Esophagus muscularis mucosa (tissue), 4 donors: ENCODE measurements around the gene SERPINA12. TPM values are rescaled to one million over a fixed set of nuclear protein-coding genes. Genes with fewer than 3 reads are reported as not detected.

Experiments
- DNase-seq: peaks from one replicate; pipeline ENCODE4 v3.0.0-alpha.2; 2017; ENCODE audit errors: extremely low spot score
- H3K27ac ChIP-seq, 4 donors: fragments of 200-600 bp; sonication (generic); replicated peaks in 1 of 4; 1 replicate in 3 of 4; 2 replicates in 1 of 4; pipeline ENCODE4 v1.5.1; 2016 to 2019; ENCODE audit warnings: mild to moderate bottlenecking in 1 of 4
- H3K27me3 ChIP-seq, 4 donors: fragments of 200-600 bp; sonication (generic); one replicate each; pipeline versions ENCODE4 v1.5.1 to v1.6.0; 2016 to 2019
- H3K36me3 ChIP-seq, 4 donors: fragments of 200-600 bp; sonication (generic); one replicate each; pipeline ENCODE4 v1.5.1; 2016 to 2019
- H3K4me1 ChIP-seq, 4 donors: fragments of 200-600 bp; sonication (generic); one replicate each; pipeline ENCODE4 v1.5.1; 2016 to 2019
- H3K4me3 ChIP-seq, 4 donors: fragments of 200-600 bp; sonication (generic); 1 replicate in 2 of 4; 2 replicates in 2 of 4; pipeline ENCODE4 v1.5.1; 2016 to 2019; ENCODE audit warnings: mild to moderate bottlenecking in 4 of 4, moderate library complexity in 1 of 4
- H3K9me3 ChIP-seq, 4 donors: fragments of 200-600 bp; sonication (generic); 1 replicate in 3 of 4; 2 replicates in 1 of 4; pipeline ENCODE4 v1.5.1; 2016 to 2019
- EP300 ChIP-seq: sonication (generic); formaldehyde crosslinking; IDR thresholded peaks from one replicate; pipeline ENCODE4 v1.6.1; 2017; ENCODE audit warnings: antibody characterized with exemption
- POLR2A ChIP-seq: fragments of 450-650 bp; IDR thresholded peaks from one replicate; pipeline ENCODE4 v1.6.1; 2017; ENCODE audit warnings: antibody characterized with exemption, moderate library complexity, mild to moderate bottlenecking, low read depth
- POLR2AphosphoS5 ChIP-seq, 2 donors: sonication (generic); formaldehyde crosslinking; IDR thresholded peaks; one replicate each; pipeline ENCODE4 v1.6.1; 2017; ENCODE audit warnings: antibody characterized with exemption in 2 of 2
- WGBS: methylation state at CpG from one replicate; pipeline ENCODE4 v1.1.5; 2018; 5-methylcytosine and 5-hydroxymethylcytosine counted together
- intact Hi-C: fragments of 100-400 bp; cut with DNase I; formaldehyde crosslinking; loops from one replicate; pipeline ENCODE4 v1.15.1; 2023
- total RNA-seq, 4 donors: library from RNA; depleted of rRNA; stranded (reverse); fragments of >200 nt; gene quantifications; one replicate each; pipeline versions ENCODE4 v1.1.0 to v1.2.1, GENCODE V29; 2016
- TF ChIP-seq, protein P1 (sequence below), 3 experiments: fragments of 200-600 bp in 2 of 3; fragments of 450-650 bp in 1 of 3; sonication (generic) in 2 of 3; IDR thresholded peaks; one replicate each; pipeline ENCODE4 v1.5.1; 2017 to 2019; ENCODE audit warnings: antibody characterized with exemption in 3 of 3, mild to moderate bottlenecking in 2 of 3, moderate library complexity in 1 of 3

SERPINA12 gene
- total RNA-seq, 4 donors from 2014 or later, result not detected

DNA sequence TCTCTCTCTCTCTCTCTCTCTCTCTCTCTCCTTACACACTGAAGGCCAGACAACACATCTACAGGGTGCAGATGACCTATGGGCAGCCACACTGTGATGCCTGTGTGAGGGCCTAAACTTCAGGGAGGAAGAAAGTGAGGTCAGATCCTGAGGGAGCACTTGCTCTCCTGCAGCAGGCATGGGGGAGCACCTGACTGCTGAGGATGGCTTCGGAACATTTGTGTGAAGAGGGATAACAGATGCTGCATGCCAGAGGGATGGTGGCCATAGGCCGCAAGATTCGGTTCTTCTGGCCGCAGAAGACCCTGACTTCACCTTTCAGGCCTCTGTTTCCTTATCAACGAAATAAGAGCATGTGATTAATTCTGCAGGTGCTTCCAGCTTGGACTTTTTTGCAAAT, 45.0 kb downstream of the SERPINA12 start:
- no peak overlapping the region for H3K27ac ChIP-seq
- intact Hi-C loops, result no loop called here
- 88% methylated on average over 5 of the region's 5 CpGs for WGBS
- no peak for DNase-seq
- TF ChIP-seq EP300 (no peak), POLR2A (no peak)
- H3K9me3 ChIP-seq, result peaks cover 0 to 15% (median 4%) of the 10 kb centered on the region in 4 donors
- no peaks in the 10 kb centered on the region for H3K4me1 ChIP-seq
- H3K36me3 ChIP-seq, result no peaks in the 10 kb centered on the region
- no peak overlapping the region for H3K4me3 ChIP-seq
- peaks cover 0 to 4% (median 0%) of the 10 kb centered on the region in 4 donors for H3K27me3 ChIP-seq

- DNase-seq, result no peak
- Histone ChIP-seq H3K36me3 (no peaks in the 10 kb centered on the region), H3K27ac (no peak overlapping the region), H3K9me3 (peaks cover 0 to 23% (median 6%) of the 10 kb centered on the region in 4 donors), H3K27me3 (peaks cover 0 to 4% (median 0%) of the 10 kb centered on the region in 4 donors), H3K4me1 (no peaks in the 10 kb centered on the region), H3K4me3 (no peak overlapping the region)
- WGBS, result 84% methylated on average over 7 of the region's 7 CpGs
- TF ChIP-seq POLR2A, result no peak
- no peak for TF ChIP-seq POLR2AphosphoS5 (IDR thresholded peaks at IDR 0.05)
- TF ChIP-seq EP300, result no peak
- intact Hi-C loops, result no loop called here
Measured at GRCh38 chr14:94462763-94463572, 46.3 kb downstream of the SERPINA12 start.

DNA sequence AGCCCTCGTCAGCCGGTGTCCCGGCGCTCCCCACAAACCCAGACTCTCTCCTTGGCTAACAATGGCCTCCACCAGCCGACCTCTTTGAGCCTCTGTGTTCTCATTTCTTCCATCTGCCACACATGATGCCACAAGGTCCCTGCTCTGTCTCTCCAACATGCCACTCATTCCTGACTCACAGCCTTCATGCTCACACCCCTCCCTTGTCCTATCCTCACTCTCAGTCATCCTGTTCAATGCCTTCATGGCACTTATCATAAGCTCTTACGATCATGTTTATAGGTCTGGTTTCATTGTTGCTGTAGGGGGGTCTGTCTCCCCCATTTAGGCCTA, 47.1 kb downstream of the SERPINA12 start:
- Histone ChIP-seq H3K9me3 (peaks cover 0 to 25% (median 6%) of the 10 kb centered on the region in 4 donors), H3K27me3 (peaks cover 0 to 4% (median 0%) of the 10 kb centered on the region in 4 donors), H3K27ac (no peak overlapping the region), H3K4me3 (no peak overlapping the region), H3K4me1 (no peaks in the 10 kb centered on the region), H3K36me3 (no peaks in the 10 kb centered on the region)
- DNase-seq, result no peak
- WGBS, result 94% methylated on average over 6 of the region's 6 CpGs
- TF ChIP-seq EP300, result no peak
- no peak for TF ChIP-seq POLR2A
- TF ChIP-seq, protein P1, sequence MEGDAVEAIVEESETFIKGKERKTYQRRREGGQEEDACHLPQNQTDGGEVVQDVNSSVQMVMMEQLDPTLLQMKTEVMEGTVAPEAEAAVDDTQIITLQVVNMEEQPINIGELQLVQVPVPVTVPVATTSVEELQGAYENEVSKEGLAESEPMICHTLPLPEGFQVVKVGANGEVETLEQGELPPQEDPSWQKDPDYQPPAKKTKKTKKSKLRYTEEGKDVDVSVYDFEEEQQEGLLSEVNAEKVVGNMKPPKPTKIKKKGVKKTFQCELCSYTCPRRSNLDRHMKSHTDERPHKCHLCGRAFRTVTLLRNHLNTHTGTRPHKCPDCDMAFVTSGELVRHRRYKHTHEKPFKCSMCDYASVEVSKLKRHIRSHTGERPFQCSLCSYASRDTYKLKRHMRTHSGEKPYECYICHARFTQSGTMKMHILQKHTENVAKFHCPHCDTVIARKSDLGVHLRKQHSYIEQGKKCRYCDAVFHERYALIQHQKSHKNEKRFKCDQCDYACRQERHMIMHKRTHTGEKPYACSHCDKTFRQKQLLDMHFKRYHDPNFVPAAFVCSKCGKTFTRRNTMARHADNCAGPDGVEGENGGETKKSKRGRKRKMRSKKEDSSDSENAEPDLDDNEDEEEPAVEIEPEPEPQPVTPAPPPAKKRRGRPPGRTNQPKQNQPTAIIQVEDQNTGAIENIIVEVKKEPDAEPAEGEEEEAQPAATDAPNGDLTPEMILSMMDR (IDR thresholded peaks at IDR 0.05), result no peak
- no peak for TF ChIP-seq POLR2AphosphoS5 (IDR thresholded peaks at IDR 0.05)
- intact Hi-C loops, result no loop called here

- Histone ChIP-seq H3K27ac (no peak overlapping the region), H3K36me3 (no peaks in the 10 kb centered on the region), H3K27me3 (peaks cover 0 to 4% (median 0%) of the 10 kb centered on the region in 4 donors), H3K4me3 (no peak overlapping the region), H3K9me3 (peaks cover 0 to 29% (median 9%) of the 10 kb centered on the region in 4 donors), H3K4me1 (no peaks in the 10 kb centered on the region)
- TF ChIP-seq EP300 (no peak), POLR2A (no peak), POLR2AphosphoS5 (IDR thresholded peaks at IDR 0.05) (no peak)
- TF ChIP-seq, protein P1 (IDR thresholded peaks at IDR 0.05), result no peak
- 81% methylated on average over 18 of the region's 19 CpGs for WGBS
- no peak for DNase-seq
- intact Hi-C loops, result no loop called here
Measured at GRCh38 chr14:94461526-94462218, 47.6 kb downstream of the SERPINA12 start.

DNA sequence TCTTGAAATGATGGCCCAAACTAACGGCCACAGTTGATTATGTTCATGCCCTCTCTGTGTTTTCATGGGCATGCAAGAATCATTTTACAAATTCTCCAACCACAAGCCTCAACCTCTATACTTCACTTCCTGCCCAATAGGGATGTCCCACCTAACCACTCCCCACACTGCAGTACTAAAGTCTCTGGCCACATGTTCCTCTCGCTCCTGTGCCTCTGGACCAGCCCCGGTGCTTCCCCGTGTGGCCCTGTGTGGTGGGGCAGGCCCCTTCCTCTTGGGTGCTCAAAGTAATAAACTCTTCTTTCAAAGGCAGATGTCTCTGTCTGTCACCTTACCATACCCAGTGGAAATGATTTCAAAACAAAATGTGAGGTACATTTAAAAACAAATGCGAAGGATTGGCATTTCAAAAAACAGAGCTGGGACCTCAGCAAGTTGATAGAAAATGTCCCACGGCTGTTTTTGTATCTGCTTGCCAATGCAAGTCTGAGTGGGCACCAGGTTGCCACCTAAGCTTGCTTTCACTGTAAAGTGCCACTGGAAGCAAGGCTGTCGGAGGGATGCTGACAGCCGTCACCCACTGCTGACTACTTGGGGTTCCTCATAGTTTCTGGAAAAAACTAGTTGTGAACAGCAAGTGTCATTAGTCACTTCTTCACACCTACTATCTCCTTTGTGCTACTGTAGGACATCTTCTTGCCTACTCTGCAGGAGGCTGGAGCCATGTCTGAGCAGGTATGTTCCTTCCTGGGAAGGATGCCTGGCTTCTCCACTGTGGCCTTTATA, 48.4 kb downstream of the SERPINA12 start:
- no peak overlapping the region for H3K4me3 ChIP-seq
- no peaks in the 10 kb centered on the region for H3K36me3 ChIP-seq
- 71% methylated on average over 8 of the region's 8 CpGs for whole genome bisulfite sequencing
- intact Hi-C loops, result no loop called here
- no peak for DNase-seq
- TF ChIP-seq POLR2AphosphoS5 (IDR thresholded peaks at IDR 0.05) (no peak), EP300 (no peak), POLR2A (no peak)
- TF ChIP-seq, protein P1 (IDR thresholded peaks at IDR 0.05), result no peak
- peaks cover 0 to 4% (median 0%) of the 10 kb centered on the region in 4 donors for H3K27me3 ChIP-seq
- H3K27ac ChIP-seq, result no peak overlapping the region
- H3K4me1 ChIP-seq, result no peaks in the 10 kb centered on the region
- H3K9me3 ChIP-seq, result peaks cover 0 to 28% (median 9%) of the 10 kb centered on the region in 4 donors
